GF-D8 (cell line): ENCODE measurements around the gene RBMS3.
"Not testable (repeated sequence)": the region's sequence is repeated elsewhere in the genome, so short reads cannot be mapped to it uniquely, and the experiment has no call there.

Experiments used
- DNase-seq: peaks from one replicate; lab custom pipeline; 2025; lab: John Stamatoyannopoulos, UW

RBMS3 gene

DNA sequence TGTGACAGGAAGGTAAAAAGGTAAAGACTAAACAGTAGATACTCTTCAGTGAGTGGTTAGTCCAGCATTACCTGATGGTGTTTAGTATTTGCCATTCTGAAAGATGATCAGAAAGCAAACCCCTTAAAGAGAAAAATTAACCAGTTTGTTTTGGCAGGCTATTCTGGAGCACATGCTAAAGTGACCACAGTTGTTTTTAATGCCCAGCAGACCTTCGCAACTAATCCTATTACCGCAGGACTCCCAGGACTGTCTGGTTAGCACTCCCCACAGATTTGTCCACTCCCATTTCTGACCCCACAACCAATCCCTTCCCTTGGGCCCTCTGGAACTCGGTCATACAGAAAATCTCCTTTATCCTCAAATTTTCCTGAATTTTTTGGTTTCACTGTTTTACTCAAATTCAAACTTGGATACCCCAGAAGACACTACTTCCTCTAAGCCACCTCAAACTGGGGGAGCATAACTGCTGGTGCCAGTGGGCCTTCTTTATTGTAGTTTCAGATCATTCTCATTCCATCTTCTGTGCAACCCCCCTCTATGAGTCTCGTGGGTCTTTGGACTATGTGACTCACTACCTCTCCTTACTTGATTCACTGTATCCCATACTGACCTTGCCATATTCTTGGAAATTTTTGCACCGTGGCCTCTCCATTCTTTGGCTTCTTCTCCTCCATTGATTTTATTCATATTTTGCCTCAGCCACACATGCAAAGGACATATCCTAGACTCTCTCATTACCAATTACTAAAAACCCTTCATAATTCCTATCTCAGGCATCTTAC, 104.4 kb downstream of the RBMS3 start:
- no peak for DNase-seq

DNA sequence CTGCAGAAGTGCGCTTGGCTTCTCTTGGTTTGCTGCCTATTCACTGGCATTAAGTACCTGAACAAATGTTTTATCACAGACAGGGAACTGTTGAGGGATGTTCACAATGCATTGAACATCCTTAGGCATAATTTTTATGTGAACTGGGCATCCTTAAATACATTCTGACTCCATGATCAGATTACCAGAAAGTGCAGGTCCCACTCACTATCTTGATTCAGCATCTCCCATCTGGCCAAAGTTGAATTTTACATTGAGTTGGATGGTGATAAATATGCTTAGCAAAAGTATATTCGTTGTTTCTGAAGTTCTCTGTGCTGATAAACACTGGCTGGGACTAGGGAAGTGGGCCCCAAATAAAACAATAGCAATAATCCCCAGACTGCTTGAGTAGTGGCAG, 108.5 kb downstream of the RBMS3 start:
- DNase-seq, result no peak

DNA sequence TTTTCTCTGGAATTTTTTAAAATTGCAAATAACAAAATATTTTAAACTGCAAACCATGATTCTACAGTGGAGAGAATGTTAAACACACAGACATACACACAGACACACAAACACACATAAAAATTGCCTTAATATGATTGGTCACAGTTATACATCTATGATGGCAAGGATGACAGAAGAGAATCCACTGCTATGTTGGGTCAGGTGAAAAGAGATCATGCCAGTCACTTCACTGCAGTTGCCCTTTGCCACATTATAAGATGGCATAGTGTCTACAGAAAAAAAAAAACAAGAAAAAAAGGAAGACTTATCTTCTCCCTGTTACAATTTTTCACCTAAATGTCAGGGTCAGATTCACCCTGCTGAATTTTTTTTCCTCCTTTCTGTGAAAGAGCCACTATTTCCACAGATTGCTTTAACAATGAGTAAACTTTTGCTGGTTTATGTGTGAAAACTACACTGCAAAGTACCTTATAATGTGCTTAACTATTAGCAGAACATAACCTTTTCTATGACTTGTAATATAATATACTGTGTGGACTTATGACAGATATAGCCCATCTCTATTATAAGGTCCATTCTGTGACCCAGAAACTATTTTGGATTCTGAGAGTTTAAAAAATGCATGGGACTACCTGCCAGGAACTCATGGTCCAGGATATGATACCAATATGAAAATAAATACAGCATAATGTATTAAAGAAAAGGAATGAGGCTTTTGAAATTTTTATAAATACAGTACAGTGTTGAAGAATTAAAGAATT, 111.9 kb downstream of the RBMS3 start:
- no peak for DNase-seq

DNA sequence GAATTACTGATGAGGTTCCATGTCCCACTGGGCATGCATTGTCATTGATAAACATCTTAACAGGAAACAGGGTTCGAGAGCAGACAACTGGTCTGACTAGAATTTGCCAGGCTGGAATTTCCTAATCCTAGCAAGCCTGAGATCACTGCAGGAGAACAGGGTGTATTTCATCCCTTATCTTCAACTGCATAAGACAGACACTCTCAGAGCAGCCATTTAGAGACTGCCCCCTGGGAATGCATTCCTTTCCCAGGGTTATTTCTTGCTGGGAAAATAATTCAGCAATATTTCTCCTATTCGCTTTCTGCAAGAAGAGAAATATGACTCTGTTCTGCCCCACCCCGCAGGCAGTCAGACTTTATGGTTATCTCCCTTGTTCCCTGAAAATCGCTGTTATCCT, 113.1 kb downstream of the RBMS3 start:
- not testable (repeated sequence) for DNase-seq

DNA sequence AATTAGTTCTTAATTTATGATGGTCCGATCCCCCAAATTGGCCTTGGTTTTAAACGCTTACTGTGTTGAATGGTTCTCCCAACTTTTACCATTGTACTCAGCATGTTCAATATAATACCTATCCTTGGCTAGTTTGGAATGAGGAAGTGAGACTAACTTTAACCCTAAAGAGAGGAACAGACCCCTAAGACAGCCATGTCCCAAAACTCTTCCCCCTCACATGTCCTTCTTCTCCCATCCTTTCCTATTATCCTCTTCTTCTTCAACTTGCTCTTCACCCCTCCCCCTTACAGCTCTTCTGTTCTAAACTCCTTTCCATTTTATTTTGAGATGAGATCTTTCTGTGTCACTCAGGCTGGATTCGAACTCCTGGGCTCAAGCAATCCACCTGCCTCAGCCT, 116.5 kb downstream of the RBMS3 start:
- DNase-seq, result no peak

DNA sequence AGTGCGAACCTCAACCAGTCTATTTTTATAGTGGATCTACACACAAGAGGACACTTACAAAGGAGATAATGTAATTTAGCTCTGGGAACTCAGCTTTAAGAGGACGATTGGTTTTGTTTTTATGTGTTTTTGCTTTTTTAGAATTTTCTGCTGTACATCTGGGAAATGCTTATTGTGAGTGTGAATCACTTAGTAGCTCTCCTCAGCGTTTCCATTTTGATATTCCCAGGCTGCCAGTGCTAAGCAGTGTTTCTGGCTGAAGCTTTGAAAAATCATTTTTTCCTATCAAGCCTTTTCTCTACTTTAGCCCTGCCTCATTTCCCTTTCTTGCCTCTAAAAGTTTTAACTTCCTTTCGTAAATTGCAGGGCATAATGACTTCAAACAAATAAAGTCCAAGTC, 117.9 kb downstream of the RBMS3 start:
- DNase-seq, result no peak

DNA sequence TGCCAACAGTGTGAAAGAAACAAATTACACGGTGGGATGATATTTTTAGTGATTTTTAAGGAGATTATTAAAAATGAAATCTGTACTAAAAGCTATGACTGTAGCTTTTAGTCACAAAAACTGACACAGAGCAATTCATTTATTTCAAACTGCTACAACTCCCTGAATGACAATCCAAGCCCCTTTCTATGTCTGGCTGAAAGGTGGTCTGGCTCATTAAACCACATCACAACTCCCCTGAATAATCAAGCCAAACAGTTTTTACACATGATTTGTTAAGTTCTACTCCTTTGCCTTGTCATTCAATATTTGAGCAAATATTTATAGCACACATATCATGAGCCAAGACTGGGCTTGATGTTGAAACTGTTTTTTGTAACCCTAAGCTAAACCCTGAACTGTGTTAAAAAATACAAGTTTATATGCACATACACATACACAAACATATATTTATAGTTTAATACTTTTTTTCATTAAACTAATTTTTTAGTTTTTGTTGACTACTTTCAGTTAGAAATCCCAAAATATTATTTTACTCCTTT, 125.5 kb downstream of the RBMS3 start:
- DNase-seq, result no peak

DNA sequence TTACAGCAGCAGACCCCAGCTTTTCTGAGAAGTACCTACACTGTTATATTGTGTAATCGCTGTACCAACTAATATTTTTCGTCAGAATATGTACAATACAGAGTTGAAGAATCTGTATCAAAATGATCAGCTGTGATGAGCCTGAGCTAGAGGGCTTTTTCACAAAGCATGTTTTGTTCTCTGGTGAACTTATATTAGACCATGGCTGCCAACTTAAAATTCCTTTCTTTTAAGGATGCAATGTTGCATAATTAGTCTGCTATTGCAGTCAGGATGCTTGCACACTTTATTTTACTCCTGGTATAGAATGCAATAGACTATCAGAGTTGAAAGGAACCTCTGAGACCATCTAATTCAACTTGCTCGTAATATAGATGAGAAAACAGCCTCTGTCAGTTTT, 127.8 kb downstream of the RBMS3 start:
- DNase-seq, result no peak

DNA sequence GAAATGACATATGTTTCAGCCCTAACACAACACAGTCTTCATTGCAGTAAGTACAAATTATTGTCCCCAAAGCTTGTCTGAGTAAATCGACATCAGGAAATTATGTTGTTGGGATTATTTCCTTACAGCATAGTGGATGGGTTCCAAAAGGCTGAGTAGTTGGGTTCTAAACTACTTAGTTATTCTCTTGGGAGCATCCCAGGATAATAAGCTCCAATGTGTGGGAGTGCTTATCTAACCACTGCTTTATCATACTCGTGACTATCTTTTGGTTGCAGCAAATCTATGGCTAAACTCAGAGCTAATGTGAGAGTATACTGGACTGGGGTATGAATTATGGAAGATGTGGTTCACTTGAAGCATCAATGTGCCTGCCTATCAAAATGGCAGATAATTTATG, 128.5 kb downstream of the RBMS3 start:
- no peak for DNase-seq

DNA sequence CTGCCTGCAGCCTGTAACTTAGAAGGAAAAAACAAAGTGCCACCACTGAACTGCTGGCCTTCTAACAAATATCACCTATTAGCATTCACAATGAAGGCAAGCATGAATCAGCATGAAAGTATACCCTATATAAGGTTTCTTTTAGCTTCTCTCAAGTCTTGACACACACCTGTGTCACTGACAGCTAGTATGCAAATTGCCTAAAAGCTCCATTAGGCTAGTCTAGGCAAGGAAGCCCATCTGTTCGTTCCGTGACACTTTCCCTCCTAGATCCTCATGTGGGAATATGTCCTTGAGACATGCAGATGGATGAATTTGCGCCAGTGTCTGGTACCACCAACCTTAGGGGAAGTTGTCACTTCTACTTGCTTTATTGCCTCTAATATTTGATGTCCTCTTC, 129.3 kb downstream of the RBMS3 start:
- no peak for DNase-seq

DNA sequence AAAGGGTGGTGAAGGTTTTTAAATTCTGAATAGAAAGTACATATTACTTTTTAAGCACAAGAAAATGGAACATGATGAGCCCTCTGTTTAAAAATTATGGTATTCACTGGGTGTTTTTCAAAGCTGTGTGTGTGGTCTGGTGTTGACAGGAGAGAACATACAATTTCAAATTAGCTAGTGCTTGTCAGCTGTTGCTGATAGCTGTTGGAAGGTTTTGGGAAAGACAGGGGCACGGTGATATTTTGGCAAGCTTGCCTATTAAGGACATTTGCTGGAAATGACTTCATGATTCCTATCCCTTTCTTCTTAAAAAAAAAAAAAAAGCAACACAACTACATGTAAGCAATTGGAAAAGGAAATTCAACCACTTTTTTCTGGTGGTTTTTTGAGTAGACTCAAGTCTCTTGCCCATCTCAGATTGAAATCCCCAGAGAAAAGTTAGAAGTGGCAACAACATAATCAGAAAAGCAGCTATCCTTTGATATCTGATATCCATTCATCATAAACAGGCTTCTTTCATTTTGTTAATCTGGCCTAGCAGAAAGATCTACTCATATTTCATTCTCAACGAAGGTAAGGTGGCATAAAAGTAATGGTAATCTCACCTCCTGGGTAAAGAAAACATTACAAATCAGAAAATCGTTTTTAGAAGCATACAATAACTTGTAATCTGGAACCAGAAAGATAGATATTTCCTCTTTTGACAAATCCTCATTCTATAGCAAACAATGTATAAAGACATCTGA, 130.0 kb downstream of the RBMS3 start:
- DNase-seq, result no peak

DNA sequence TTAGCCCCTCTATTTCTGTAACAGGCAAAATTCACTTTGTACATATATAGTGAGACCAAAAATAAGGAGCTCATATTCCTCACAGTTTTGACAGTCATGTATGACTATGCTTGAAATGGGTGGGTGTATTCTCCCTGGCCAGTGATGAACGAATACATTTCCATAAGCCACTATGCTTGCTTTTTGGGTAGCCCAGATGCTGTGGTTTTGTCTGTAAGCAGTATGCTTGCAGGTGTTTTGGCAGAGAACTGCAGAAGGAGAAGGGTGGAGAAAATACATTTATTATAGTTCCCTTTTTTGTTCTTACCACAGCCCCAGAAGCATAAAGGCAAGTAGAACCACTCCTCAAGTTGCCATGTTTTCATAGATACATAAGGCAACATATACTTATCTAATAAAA, 131.2 kb downstream of the RBMS3 start:
- no peak for DNase-seq

DNA sequence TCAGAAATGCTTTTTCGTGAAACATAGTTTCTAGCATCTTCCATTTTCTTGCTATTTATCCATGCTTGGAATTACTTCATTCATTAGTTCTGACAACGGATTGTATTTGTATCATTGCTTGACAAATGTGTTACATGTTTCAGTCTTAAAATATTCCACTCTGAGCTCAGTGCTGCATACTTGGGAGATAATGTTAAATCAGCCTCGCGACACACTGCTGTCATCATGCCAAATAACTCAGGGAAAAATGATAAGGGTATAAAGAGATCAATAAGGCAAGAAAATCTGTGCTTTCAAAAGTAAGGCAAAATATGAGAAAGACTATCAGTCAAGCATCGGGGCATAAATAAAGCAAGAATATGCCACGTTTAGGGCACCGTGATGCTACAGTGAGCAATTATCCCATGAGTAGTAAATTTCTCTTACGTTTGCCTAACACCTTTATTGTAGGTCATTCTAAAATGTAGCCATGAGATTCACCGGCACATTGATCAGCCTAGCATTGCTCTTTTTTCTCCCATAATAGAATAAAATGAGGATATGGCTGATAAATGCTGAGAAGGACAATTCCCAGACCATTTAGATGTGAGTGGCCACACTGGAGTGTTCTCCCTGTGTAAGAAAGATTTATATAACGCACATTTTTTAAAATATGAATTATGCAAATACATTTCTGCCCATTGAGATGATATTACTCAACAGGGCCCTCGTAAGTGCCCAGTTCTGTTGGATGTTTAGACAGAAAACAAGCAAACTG, 133.8 kb downstream of the RBMS3 start:
- no peak for DNase-seq

DNA sequence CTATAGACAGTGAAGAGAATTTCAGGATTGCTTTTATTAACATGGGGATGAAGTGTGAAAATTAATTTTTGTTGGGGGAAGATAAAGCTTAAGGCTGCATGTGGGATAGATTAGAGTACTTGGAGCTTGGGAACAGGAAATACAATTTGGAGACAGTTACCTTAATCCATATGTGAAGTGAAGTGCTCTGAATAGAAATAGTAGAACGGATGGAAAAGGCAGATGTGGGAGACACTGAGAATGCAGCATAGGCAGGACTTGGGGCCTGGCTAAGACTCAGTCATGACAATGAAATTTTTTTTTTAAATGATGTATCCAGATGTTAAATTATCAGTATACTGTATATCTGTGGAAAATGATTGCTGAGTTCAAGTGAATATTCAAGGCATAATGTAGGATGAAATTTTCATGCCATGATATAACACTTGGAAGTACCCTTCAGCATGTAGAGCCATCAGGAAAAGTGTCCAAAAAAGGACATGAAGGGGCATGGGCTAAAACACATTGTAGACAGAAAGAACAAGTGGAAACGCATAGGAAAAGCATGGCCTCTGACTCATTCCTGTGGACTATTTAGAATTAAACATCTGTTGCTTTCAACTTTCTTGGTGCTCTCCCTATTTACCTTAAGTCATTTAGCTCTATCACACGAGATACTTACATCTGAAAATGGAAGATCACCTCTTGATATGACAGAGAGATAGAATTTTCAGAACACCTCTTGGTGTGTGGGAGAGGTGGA, 134.8 kb downstream of the RBMS3 start:
- DNase-seq, result no peak

DNA sequence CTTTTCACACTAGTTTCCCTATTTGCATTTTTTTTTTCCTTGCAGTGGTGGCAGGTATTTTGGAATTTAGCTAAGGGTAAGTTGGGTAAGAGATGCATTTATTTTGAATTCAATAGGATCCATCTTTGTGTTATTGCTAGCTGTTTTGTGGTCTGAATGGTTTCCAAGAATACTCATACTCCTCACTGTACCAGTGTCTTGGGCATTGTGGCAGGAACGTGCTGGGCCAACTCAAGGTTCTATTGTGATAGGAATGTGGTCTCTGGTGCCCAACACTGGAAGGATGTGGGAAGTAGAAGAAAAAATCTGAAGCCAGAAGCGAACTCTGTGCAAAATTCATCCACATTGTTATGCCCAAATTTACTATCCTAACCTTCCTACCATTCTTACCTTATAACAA, 135.6 kb downstream of the RBMS3 start:
- DNase-seq, result no peak

DNA sequence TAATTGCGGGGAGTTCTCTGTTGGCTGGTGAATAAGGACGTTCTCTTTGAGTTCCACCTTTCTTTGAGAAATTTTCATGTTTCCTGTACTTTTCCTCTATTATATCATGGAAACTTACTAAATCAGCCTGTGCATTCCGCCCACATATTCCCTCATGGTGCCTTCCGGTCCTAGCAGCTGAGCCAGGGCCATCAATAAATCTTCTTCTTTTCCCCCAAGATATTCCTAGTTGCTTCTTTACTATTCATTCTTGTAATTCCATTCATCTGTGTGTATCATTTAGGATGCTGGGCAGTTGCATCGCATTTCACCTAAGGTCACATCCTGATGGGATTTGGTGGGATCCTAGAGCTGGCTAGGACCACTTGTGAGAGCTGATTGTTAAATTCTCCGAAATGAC, 139.2 kb downstream of the RBMS3 start:
- no peak for DNase-seq

DNA sequence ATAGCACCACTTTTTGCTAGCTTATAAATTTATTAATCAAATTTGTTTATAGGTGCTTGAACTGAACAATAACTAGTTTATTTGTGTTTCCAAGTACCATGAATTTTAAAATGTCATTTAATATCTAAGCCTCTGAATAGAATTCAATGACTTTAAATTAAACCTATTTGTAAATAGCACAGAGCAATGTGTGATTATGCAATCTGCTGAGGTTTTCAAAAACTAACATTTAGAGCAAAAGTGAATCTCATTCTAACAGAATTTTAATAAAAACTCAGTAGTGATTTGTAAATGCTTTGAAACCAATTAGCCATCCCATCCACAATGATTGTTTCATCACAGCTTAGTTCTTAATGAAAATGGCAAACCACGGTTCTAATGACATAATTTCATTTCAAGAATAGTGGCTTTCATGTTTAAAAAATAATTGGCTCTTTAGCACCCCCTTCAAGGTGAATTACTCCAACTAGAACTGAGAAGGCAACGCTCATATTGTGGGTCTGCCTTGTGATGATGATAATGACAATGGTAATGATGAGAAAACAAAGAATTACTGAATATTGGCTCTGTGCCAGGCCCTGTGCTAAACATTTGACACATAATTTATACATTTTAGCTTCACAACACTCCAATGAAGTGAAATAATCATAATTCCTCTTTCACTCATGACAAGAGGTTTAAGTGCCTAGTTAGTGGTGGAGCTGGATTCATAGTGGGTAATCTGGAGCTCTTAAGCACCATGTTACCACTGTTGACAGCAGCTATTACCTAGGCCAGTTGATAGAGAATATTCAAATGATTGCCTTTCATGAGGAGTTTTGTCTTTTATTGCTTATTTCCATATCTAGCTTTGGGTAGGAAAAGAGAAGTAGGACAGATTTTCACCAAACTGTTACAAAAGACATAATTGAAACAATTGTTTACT, 145.7 kb downstream of the RBMS3 start:
- DNase-seq, result no peak

DNA sequence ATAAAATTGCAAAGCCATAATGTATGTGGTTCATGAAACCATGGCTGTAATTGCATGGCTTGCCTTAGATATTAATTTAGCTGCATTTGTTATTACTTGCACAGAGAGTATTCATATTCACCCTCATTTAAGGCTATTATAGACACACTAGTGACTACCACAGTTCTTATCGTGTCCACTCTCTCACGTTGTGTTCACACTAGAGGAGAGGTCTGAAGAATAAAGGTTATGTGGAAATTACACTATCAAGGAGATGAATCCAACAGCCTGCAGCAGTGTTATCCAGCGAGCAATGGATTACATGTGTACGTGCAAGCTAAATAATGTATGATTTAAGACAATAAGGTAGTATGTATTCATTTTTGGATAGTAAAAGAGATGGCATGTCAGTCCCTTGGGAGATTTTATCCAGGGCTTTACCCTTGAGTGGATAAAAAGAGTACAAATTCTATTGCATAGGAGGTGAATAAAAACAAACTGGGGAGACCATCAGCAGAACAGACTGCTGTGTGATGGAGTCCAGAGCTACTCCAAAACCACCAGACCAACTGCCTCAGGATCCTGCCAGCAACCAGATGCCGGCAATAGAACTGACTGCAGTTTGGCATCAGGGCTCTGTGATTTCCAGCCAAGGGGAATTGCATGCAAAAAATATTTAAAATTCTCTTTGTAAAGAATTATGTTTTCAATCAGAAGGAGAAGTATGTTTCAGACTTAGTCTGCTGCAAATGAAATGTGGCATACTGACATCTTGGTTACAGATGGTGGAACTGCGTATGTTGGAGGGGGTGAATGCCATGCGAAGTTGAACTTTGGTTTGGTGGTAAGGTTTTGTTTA, 146.6 kb downstream of the RBMS3 start:
- DNase-seq, result no peak

DNA sequence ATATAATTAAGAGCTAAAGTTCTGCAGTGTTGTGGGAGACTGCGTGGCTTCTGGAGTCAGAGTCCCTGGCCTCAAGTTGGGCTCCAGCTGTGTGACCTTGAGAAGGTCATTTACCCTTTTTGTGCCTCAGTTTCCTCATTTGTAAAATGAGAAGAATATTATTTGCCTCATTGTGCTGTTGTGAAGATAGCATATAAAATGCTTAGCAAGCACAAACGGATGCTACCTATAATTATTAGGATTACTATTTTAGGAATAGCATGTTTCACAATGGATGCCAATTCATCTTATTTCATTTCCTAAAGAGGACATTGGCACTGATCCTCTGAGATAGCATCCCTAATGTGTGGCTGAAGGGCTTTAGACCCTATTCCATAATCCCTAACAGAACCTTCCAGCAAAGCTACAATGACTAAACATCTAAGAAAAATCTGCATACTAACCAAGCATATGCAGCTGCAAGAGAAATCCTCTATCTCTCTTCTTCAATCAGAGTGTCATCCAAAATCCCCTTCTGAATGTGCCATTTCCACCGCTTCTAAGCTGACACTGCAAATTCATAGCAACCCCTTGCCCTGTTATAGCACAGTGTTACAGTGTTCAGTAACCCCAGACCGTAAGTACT, 148.3 kb downstream of the RBMS3 start:
- no peak for DNase-seq
